ENCODE results near the gene SIVA1. TPM values are rescaled to one million over a fixed set of nuclear protein-coding genes. Genes with fewer than 3 reads are reported as not detected.
A peak's percentile ranks its signal among the peaks of the same experiment; 100 is the strongest.

SIVA1 gene
- total and polyA plus RNA-seq, 9 of the 15 experiments (the other 6 are each of a cell fraction or from before 2014, with no cell fraction given) = 4.2 to 186 (median 54.2) TPM

DNA sequence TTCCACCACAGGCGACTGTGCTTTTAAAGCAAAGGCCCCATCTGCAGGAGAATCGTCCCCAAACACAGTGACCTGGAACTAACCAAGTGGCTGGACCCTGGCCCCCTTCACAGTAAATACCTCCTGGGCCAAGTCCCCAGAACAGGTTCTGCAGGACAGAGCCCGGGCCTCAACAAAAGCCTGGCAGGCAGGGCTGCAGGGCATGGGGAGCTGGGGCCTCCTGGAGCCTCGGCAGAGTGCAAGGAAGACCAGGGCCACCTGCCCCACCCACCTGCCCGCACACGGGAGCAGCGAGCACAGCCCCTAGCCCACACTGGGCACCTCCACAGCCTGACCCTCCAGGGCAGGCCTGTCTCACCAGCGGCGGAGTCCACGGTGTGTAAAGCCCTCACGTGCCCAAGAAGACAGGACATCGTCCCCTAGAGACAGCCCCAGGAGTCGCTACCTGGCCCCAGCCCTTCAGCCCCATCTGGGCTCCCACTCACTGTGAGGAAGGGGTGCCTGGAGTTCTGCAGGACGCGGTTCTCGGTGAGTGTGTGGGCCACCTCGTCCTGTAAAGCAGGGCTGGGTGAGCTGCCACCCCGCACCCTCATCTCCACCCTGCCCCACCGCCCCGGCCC is 21.6 kb downstream of the SIVA1 start (continued):
- TF ChIP-seq, protein P1, sequence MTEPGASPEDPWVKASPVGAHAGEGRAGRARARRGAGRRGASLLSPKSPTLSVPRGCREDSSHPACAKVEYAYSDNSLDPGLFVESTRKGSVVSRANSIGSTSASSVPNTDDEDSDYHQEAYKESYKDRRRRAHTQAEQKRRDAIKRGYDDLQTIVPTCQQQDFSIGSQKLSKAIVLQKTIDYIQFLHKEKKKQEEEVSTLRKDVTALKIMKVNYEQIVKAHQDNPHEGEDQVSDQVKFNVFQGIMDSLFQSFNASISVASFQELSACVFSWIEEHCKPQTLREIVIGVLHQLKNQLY (CRISPR knock-in tag; conservative IDR thresholded peaks at IDR 0.05) = no peak
- no peak for TF ChIP-seq TAL1 (IDR thresholded peaks at IDR 0.05)
- no peak for TF ChIP-seq ERF (CRISPR knock-in tag; IDR thresholded peaks at IDR 0.05)
- no peak for TF ChIP-seq IFI16 (CRISPR knock-in tag; IDR thresholded peaks at IDR 0.05)

DNA sequence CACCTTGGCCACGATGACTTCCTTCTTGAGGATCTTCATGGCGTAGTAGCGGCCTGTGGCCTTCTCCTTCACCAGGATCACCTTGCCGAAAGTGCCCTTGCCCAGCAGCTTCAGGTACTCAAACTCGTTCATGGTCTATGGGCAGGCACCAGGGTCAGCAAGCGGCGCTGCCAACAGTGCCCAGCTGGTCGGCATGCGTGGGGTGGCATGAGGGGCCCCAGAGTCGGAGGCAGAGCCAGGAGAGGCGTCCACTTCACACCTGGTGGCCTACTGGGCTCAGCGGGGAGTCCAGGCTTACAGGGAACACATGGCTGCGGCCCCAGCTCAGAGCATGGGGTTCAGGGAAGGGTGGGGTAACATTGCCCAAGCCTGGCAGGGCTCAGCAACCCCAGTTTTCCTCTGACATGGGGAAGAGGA is 22.1 kb downstream of the SIVA1 start:
- Histone ChIP-seq H3K79me2 (ENCODE audit: control insufficient read depth, insufficient read depth, low read length) (no peaks in the 10 kb centered on the region), H3K4me1 (replicated peaks in 1 of 2; ENCODE audit: control insufficient read depth in 2 of 2, insufficient read depth in 2 of 2, low read length in 2 of 2) (peaks cover 0 to 55% of the 10 kb centered on the region in 2 experiments; a peak in 2 of 5 replicates), H3K4me2 (ENCODE audit: insufficient read depth, low read length) (no peak overlapping the region), H3K4me3 (no peak overlapping the region), H3K27ac (ENCODE audit: extremely low read depth, low read depth, low read length) (no peak overlapping the region), H3K36me3 (ENCODE audit: control insufficient read depth, insufficient read depth, low read length) (peaks cover 74% of the 10 kb centered on the region; the same call in 1 of the 3 replicates), H4K20me1 (replicated peaks; ENCODE audit: control insufficient read depth, insufficient read depth, low read length) (no peaks in the 10 kb centered on the region), H3K9ac (ENCODE audit: insufficient read depth in 1 of 2, low read depth in 2 of 2, low read length in 2 of 2) (no peak overlapping the region), H3K9me1 (ENCODE audit: control insufficient read depth, insufficient read depth, low read length) (no peaks in the 10 kb centered on the region), H2AFZ (ENCODE audit: low read depth, low read length) (no peak overlapping the region), H3K9me3 (replicated peaks; ENCODE audit: control insufficient read depth, insufficient read depth, low read depth, low read length) (peaks cover 6% of the 10 kb centered on the region; the same call in 1 of the 2 replicates), H3K27me3 (ENCODE audit: control insufficient read depth in 2 of 2, insufficient read depth in 2 of 2, low read length in 2 of 2) (no peaks in the 10 kb centered on the region)
- ATAC-seq (no peak), FAIRE-seq (no peak), DNase-seq (ENCODE audit: extremely low read depth in 1 of 4, low spot score in 3 of 4) (no peak)
- CTCF ChIA-PET (ENCODE audit: low intra/inter-chr PET ratio) = no interaction called here
- BruUV-seq (replicated peaks) = no TSS peak
- in situ Hi-C loops (cut with MboI) = no loop called here
- 98% methylated on average over 6 of the region's 13 CpGs for WGBS (ENCODE audit: insufficient coverage, low coverage, missing lambda C conversion rate)
- POLR2A ChIA-PET = interaction anchor here (0.6 to 1.1 kb wide), 3 partner anchors 10 to 22 kb away, joined by 3 read pairs; partner anchors contain the start of gene SIVA1
- intact Hi-C loops (cut with micrococcal nuclease) = no loop called here
- TF ChIP-seq E2F3 (CRISPR knock-in tag; IDR thresholded peaks at IDR 0.05) (no peak), POLR2G (IDR thresholded peaks at IDR 0.05; ENCODE audit: low read depth, low read length) (peak; percentile 56; the same call in 1 of the 2 replicates)

Data from K562 (cell line).